GM23338 (cell line): Measurements from ENCODE around the gene RORB.

ENCODE experiments used
- CREB1 ChIP-seq: fragments of 250-450 bp; sonication (Bioruptor Pico); IDR thresholded peaks from 2 replicates; pipeline ENCODE4 v1.5.0; 2020; ENCODE audit warnings: low read depth, mild to moderate bottlenecking, moderate library complexity
- CTCF ChIP-seq, 2 experiments: fragments of 200-600 bp in 1 of 2; sonication (generic) in 1 of 2; conservative IDR thresholded peaks; 2 replicates each; pipeline versions ENCODE4 v1.5.1 to v1.6.1; 2016 to 2017; ENCODE audit warnings: antibody characterized with exemption in 2 of 2, low read depth in 2 of 2, mild to moderate bottlenecking in 2 of 2, moderate library complexity in 1 of 2
- EZH2 ChIP-seq: fragments of 200-600 bp; sonication (generic); IDR thresholded peaks from one replicate; pipeline ENCODE4 v1.8.0; 2017; ENCODE audit warnings: antibody characterized with exemption, mild to moderate bottlenecking, low read depth; ENCODE audit not compliant: unreplicated experiment
- EZH2phosphoT487 ChIP-seq: fragments of 200-600 bp; sonication (generic); IDR thresholded peaks from one replicate; pipeline ENCODE4 v1.8.1; 2018; ENCODE audit warnings: antibody characterized with exemption; ENCODE audit not compliant: unreplicated experiment
- POLR2AphosphoS5 ChIP-seq: IDR thresholded peaks from 2 replicates; pipeline ENCODE4 v1.6.1; 2016; ENCODE audit warnings: antibody characterized with exemption, low read depth
- STAT1 ChIP-seq: IDR thresholded peaks from one replicate; pipeline ENCODE4 v1.6.1; 2016; ENCODE audit warnings: antibody characterized with exemption; ENCODE audit not compliant: unreplicated experiment

GRCh38 chr9:74639112-74639511 lies 142.0 kb downstream of the RORB start:
- TF ChIP-seq CREB1 (no peak), CTCF (conservative IDR thresholded peaks at IDR 0.05; ENCODE audit: low read depth in 2 of 2) (no peak), EZH2phosphoT487 (no peak), EZH2 (no peak), STAT1 (no peak), POLR2AphosphoS5 (no peak)
